K562 (cell line): ENCODE measurements around the gene KIF6.

Experiments used
- CTCF ChIP-seq, 3 experiments: IDR thresholded peaks in 2 of 3; conservative IDR thresholded peaks in 1 of 3; 2 replicates each; pipeline ENCODE4 v1.5.1; 2011 to 2012; ENCODE audit warnings: low read length in 3 of 3, mild to moderate bottlenecking in 3 of 3, control low read depth in 2 of 3, improper control_type of control experiment in 1 of 3, inconsistent platforms in 1 of 3, low read depth in 1 of 3, mixed read lengths in 1 of 3, moderate library complexity in 1 of 3; ENCODE audit not compliant: insufficient read depth in 2 of 3
- EP300 ChIP-seq: IDR thresholded peaks from 2 replicates; pipeline ENCODE4 v1.6.1; 2012; ENCODE audit warnings: low read length, improper control_type of control experiment
- NCOA4 ChIP-seq: fragments of 450-650 bp; IDR thresholded peaks from 2 replicates; pipeline ENCODE4 v1.6.1; 2018; ENCODE audit warnings: mild to moderate bottlenecking; ENCODE audit not compliant: partially characterized antibody
- NFYB ChIP-seq: IDR thresholded peaks from 2 replicates; pipeline ENCODE4 v1.6.1; 2011; ENCODE audit warnings: mild to moderate bottlenecking, moderate library complexity; ENCODE audit not compliant: insufficient read length; ENCODE audit errors: extremely low read depth
- RAD21 ChIP-seq, 2 experiments: fragments of 250-450 bp in 1 of 2; fragments of 450-650 bp in 1 of 2; sonication (Bioruptor Pico) in 1 of 2; formaldehyde crosslinking in 1 of 2; IDR thresholded peaks in 1 of 2; conservative IDR thresholded peaks in 1 of 2; 2 replicates each; pipeline versions ENCODE4 v1.4.0 to v1.8.0; 2020 to 2022; ENCODE audit warnings: mild to moderate bottlenecking in 2 of 2, moderate library complexity in 1 of 2
- TEAD4 ChIP-seq, 2 experiments: sonication (generic) in 1 of 2; formaldehyde crosslinking in 1 of 2; IDR thresholded peaks; 2 replicates each; pipeline versions ENCODE4 v1.6.1 to v1.8.0; 2012 to 2022; ENCODE audit warnings: borderline replicate concordance in 1 of 2, inconsistent platforms in 1 of 2, low read length in 1 of 2, mild to moderate bottlenecking in 1 of 2, missing genetic modification reagents in 1 of 2
- ZNF449 ChIP-seq: fragments of 250-450 bp; sonication (Bioruptor Pico); IDR thresholded peaks from 2 replicates; pipeline ENCODE4 v1.8.0; 2022; ENCODE audit warnings: moderate library complexity, mild to moderate bottlenecking, inconsistent platforms
- TF ChIP-seq, protein P1 (sequence below): sonication (generic); formaldehyde crosslinking; IDR thresholded peaks from 2 replicates; pipeline ENCODE4 v1.9.0; 2022; ENCODE audit warnings: mild to moderate bottlenecking, missing genetic modification reagents
- TF ChIP-seq, protein P2 (sequence below), 2 experiments: fragments of 450-650 bp in 1 of 2; sonication (generic) in 1 of 2; formaldehyde crosslinking in 1 of 2; IDR thresholded peaks in 1 of 2; conservative IDR thresholded peaks in 1 of 2; 2 replicates each; pipeline versions ENCODE4 v1.6.1 to v1.8.1; 2016 to 2023; ENCODE audit warnings: mild to moderate bottlenecking in 2 of 2, moderate library complexity in 2 of 2, inconsistent platforms in 1 of 2, missing genetic modification reagents in 1 of 2
- TF ChIP-seq, protein P3 (sequence below): sonication (generic); formaldehyde crosslinking; IDR thresholded peaks from 2 replicates; pipeline ENCODE4 v1.8.1; 2023; ENCODE audit warnings: mild to moderate bottlenecking, missing genetic modification reagents

GRCh38 chr6:39693206-39693605 lies 32.0 kb downstream of the KIF6 start:
- TF ChIP-seq ZNF449 (CRISPR knock-in tag) (no peak), NFYB (no peak), RAD21 (CRISPR knock-in tag; conservative IDR thresholded peaks at IDR 0.05 in 1 of 2, IDR thresholded peaks at IDR 0.05 in 1 of 2) (no peak), NCOA4 (no peak), CTCF (IDR thresholded peaks at IDR 0.05 in 2 of 3, conservative IDR thresholded peaks at IDR 0.05 in 1 of 3; ENCODE audit: insufficient read depth in 2 of 3, low read depth in 1 of 3, low read length in 3 of 3) (no peak), EP300 (no peak), TEAD4 (IDR thresholded peaks at IDR 0.05; ENCODE audit: low read length) (no peak), TEAD4 (CRISPR knock-in tag; IDR thresholded peaks at IDR 0.05; ENCODE audit: borderline replicate concordance) (no peak)
- TF ChIP-seq, protein P1, sequence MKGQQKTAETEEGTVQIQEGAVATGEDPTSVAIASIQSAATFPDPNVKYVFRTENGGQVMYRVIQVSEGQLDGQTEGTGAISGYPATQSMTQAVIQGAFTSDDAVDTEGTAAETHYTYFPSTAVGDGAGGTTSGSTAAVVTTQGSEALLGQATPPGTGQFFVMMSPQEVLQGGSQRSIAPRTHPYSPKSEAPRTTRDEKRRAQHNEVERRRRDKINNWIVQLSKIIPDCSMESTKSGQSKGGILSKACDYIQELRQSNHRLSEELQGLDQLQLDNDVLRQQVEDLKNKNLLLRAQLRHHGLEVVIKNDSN = no peak
- TF ChIP-seq, protein P2, sequence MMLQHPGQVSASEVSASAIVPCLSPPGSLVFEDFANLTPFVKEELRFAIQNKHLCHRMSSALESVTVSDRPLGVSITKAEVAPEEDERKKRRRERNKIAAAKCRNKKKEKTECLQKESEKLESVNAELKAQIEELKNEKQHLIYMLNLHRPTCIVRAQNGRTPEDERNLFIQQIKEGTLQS (IDR thresholded peaks at IDR 0.05) = no peak
- TF ChIP-seq, protein P2 (CRISPR knock-in tag; conservative IDR thresholded peaks at IDR 0.05) = no peak
- TF ChIP-seq, protein P3, sequence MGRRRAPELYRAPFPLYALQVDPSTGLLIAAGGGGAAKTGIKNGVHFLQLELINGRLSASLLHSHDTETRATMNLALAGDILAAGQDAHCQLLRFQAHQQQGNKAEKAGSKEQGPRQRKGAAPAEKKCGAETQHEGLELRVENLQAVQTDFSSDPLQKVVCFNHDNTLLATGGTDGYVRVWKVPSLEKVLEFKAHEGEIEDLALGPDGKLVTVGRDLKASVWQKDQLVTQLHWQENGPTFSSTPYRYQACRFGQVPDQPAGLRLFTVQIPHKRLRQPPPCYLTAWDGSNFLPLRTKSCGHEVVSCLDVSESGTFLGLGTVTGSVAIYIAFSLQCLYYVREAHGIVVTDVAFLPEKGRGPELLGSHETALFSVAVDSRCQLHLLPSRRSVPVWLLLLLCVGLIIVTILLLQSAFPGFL (CRISPR knock-in tag) = no peak
